ENCODE data around the gene ELFN2. TPM values are rescaled to one million over a fixed set of nuclear protein-coding genes. Genes with fewer than 3 reads are reported as not detected.
"Not testable (repeated sequence)": the region's sequence is repeated elsewhere in the genome, so short reads cannot be mapped to it uniquely, and the experiment has no call there.

Gene ELFN2
- total and polyA plus RNA-seq, 8 donors, result 0.19 to 2.1 (median 1.1) TPM

DNA sequence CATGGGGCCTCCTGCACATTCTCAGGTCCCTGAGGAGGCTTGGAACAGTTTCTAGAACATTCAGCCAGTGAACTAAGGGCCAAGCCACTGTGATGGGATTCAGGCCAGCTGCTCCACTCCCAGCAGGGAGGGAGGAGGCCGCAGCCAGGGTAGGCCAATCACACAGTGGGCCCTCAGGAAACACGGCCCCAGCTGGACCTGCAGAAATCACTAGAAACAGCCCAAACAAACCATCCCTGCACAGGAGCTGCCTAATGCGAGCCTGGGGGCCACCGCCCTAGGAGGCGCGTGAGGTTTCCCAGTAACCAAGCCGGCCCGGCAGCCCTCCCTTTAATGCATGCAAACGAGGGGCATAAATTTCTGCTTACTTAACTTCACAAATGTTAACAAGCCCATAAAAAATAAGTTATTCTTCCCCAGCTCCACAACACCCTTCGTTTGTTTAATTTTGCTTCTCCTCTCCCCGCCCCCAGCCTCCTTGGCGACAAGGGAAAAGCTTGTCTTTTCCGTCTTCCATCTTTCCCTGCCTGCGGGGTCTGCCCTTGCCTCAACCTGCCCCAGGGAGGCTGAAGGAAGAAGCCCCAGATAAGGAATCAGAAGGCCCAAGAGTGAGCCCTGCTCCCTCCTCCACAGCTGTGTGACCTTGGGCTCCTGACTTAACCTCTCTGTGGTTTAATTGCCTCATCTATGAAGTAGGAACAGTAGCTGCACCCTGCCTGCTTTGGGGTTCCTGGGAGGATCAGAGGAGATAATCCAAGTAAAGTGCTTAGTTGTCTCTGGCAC is 25.7 kb downstream of the ELFN2 start:
- Histone ChIP-seq H3K27ac (no peak overlapping the region), H3K27me3 (peaks cover 0 to 4% (median 0%) of the 10 kb centered on the region in 4 donors), H3K4me3 (no peak overlapping the region), H3K4me1 (no peaks in the 10 kb centered on the region), H3K9me3 (no peaks in the 10 kb centered on the region), H3K36me3 (no peaks in the 10 kb centered on the region)
- WGBS, 2 donors, result 65 to 72% methylated on average over 14 of the region's 14 CpGs
- peak in 3 of 4 donors; percentile 44 to 67 (median 58) for ATAC-seq
- peak in 1 of 6 donors; percentile 31 for DNase-seq
- intact Hi-C loops (cut with DNase I), result no loop called here
- TF ChIP-seq CTCF (IDR thresholded peaks at IDR 0.05), result no peak
- FAIRE-seq, result no peak

GRCh38 chr22:37400719-37401118 is 26.6 kb downstream of the ELFN2 start:
- no peak for TF ChIP-seq CTCF (IDR thresholded peaks at IDR 0.05)
- no peaks in the 10 kb centered on the region for H3K4me1 ChIP-seq
- no peak overlapping the region for H3K27ac ChIP-seq
- no peak for ATAC-seq
- DNase-seq, result no peak
- H3K36me3 ChIP-seq, result no peaks in the 10 kb centered on the region
- 55 to 61% methylated on average over 11 of the region's 11 CpGs for WGBS, 2 donors
- no peaks in the 10 kb centered on the region for H3K9me3 ChIP-seq
- no peak for FAIRE-seq
- H3K27me3 ChIP-seq, result peaks cover 0 to 4% (median 0%) of the 10 kb centered on the region in 4 donors
- intact Hi-C loops (cut with DNase I), result no loop called here
- no peak overlapping the region for H3K4me3 ChIP-seq

DNA sequence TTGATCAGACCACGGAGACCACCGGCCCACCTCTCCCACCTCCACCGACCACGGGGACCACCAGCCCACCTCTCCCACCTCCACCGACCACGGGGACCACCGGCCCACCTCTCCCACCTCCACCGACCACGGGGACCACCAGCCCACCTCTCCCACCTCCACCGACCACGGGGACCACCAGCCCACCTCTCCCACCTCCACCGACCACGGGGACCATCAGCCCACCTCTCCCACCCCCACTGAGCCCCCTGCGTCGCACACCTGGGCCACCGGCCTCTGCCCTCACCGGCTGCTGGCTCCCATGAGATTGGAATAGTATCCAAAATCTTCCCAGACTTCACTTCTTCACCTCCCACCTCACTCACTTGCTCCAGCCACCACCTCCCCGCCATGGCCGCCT is 27.8 kb downstream of the ELFN2 start:
- 75 to 82% methylated on average over 11 to 15 of the region's 19 CpGs for WGBS, 2 donors
- intact Hi-C loops (cut with DNase I); ATAC-seq: not testable (repeated sequence)

DNA sequence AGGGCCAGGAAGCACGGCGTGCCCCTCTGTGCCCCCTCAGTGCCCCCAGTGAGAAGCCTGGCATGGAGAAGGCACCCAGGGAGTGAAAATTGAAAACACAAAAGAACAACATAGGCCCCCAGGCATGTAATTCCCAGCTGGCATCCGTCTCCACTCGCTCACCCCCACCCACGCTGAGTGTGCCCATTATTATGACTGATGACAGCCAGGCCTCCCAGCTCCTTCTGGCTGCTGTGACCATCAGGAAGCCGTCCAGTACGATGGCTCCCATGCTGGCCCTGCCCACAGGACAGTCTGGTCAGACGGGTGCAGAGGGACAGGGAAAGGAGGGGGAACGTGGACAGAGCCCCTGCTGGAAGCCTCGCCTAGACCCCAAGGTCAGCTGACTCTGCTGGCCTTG is 30.1 kb downstream of the ELFN2 start:
- no peak overlapping the region for H3K4me3 ChIP-seq
- no peaks in the 10 kb centered on the region for H3K9me3 ChIP-seq
- intact Hi-C loops (cut with DNase I), result no loop called here
- FAIRE-seq (no peak), DNase-seq (no peak), ATAC-seq (no peak)
- no peak for TF ChIP-seq CTCF (IDR thresholded peaks at IDR 0.05)
- H3K27me3 ChIP-seq, result peaks cover 0 to 4% (median 0%) of the 10 kb centered on the region in 4 donors
- 39 to 42% methylated on average over 10 of the region's 10 CpGs for WGBS, 2 donors
- H3K36me3 ChIP-seq, result no peaks in the 10 kb centered on the region
- H3K4me1 ChIP-seq, result no peaks in the 10 kb centered on the region
- no peak overlapping the region for H3K27ac ChIP-seq

More for the DNA sequence above, 27.8 kb downstream of the ELFN2 start:
- H3K9me3 ChIP-seq, H3K4me3 ChIP-seq, FAIRE-seq, H3K27me3 ChIP-seq, H3K4me1 ChIP-seq, DNase-seq, H3K27ac ChIP-seq, H3K36me3 ChIP-seq: not testable (repeated sequence)

DNA sequence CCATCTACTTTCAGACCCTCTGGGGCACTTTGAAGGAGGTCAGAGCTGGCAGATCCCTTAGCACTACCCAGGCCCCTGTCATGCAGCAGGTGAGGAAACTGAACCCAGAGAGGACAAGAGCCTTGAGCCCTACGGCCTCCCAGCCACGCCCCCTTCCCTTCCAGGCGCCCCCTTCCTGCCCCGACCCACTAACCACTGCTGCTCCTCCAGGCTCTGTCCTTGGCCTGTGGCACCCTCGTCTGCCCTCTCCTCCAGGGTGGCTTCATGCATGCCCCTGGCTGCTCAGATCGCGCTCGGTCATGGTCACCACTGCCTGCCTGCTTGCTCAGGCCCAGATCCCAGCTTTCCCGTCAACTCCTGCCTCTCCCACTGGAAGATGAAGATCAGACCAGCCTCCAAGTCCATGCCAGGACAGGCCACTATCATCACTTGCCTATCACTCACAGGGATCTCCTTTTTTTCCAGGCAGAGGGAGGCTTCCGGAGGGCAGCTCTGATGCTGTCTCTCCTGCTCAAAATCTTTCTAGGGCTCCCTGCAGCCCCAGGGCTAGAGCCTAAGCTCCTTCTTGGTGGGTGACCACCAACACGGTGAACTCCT is 30.7 kb downstream of the ELFN2 start:
- ATAC-seq, result no peak
- intact Hi-C loops (cut with DNase I), result no loop called here
- H3K36me3 ChIP-seq, result no peaks in the 10 kb centered on the region
- no peak overlapping the region for H3K4me3 ChIP-seq
- no peak overlapping the region for H3K27ac ChIP-seq
- peaks cover 0 to 4% (median 0%) of the 10 kb centered on the region in 4 donors for H3K27me3 ChIP-seq
- H3K9me3 ChIP-seq, result no peaks in the 10 kb centered on the region
- WGBS, 2 donors, result 65 to 75% methylated on average over 10 to 11 of the region's 11 CpGs
- FAIRE-seq, result no peak
- TF ChIP-seq CTCF (IDR thresholded peaks at IDR 0.05), result no peak
- DNase-seq, result no peak
- H3K4me1 ChIP-seq, result no peaks in the 10 kb centered on the region

Measured in pancreas (tissue), 10 donors.